ENCODE results near the gene NAP1L5.

GRCh38 chr4:88746206-88746605 is 48.6 kb upstream of the NAP1L5 start:
- TF ChIP-seq ARNTL (CRISPR knock-in tag; IDR thresholded peaks at IDR 0.05; ENCODE audit: borderline replicate concordance, low read depth) (no peak), ZFP3 (CRISPR knock-in tag; IDR thresholded peaks at IDR 0.05) (no peak), PATZ1 (CRISPR knock-in tag; IDR thresholded peaks at IDR 0.05; ENCODE audit: borderline replicate concordance) (no peak), ZC3H10 (CRISPR knock-in tag; IDR thresholded peaks at IDR 0.05) (no peak), ZNF565 (CRISPR knock-in tag; conservative IDR thresholded peaks at IDR 0.05; ENCODE audit: low read depth) (no peak), RARB (CRISPR knock-in tag; IDR thresholded peaks at IDR 0.05) (no peak), TOX (CRISPR knock-in tag; IDR thresholded peaks at IDR 0.05; ENCODE audit: borderline replicate concordance) (no peak), OSR1 (CRISPR knock-in tag; IDR thresholded peaks at IDR 0.05) (no peak), TCF4 (CRISPR knock-in tag; IDR thresholded peaks at IDR 0.05; ENCODE audit: borderline replicate concordance) (no peak), SNAI2 (CRISPR knock-in tag; IDR thresholded peaks at IDR 0.05) (no peak), POU6F1 (CRISPR knock-in tag; IDR thresholded peaks at IDR 0.05; ENCODE audit: borderline replicate concordance, low read depth) (no peak)
